Transverse colon (tissue), 3 donors: ENCODE measurements around the gene ZSCAN22.

Experiments used
- POLR2A ChIP-seq: fragments of 450-650 bp; IDR thresholded peaks from one replicate; pipeline ENCODE4 v1.6.1; 2016; ENCODE audit warnings: antibody characterized with exemption, mild to moderate bottlenecking, moderate library complexity
- TF ChIP-seq, protein P1 (sequence below), 5 experiments: fragments of 200-600 bp in 3 of 5; fragments of 450-650 bp in 2 of 5; sonication (generic) in 3 of 5; IDR thresholded peaks; 1 replicate in 2 of 5; 2 replicates in 3 of 5; pipeline ENCODE4 v1.5.1; 2016 to 2017; ENCODE audit warnings: antibody characterized with exemption in 5 of 5, inconsistent platforms in 3 of 5, mild to moderate bottlenecking in 2 of 5, moderate library complexity in 1 of 5

DNA sequence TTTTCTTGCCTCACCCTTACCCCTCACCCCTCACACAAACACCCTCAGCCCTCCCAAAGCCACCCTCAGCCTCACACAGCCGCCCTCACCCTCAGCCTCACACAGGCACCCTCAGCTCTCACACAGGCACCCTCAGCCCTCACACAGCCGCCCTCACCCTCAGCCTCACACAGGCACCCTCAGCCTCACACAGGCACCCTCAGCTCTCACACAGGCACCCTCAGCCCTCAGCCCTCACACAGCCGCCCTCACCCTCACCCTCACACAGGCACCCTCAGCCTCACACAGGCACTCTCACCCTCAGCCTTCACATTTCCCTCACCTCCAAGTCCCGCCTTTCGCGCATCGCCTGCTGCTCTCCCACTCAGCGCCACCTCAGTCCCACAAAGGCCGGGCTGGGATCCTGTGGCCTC lies 287 bp upstream of the ZSCAN22 start:
- TF ChIP-seq, protein P1, sequence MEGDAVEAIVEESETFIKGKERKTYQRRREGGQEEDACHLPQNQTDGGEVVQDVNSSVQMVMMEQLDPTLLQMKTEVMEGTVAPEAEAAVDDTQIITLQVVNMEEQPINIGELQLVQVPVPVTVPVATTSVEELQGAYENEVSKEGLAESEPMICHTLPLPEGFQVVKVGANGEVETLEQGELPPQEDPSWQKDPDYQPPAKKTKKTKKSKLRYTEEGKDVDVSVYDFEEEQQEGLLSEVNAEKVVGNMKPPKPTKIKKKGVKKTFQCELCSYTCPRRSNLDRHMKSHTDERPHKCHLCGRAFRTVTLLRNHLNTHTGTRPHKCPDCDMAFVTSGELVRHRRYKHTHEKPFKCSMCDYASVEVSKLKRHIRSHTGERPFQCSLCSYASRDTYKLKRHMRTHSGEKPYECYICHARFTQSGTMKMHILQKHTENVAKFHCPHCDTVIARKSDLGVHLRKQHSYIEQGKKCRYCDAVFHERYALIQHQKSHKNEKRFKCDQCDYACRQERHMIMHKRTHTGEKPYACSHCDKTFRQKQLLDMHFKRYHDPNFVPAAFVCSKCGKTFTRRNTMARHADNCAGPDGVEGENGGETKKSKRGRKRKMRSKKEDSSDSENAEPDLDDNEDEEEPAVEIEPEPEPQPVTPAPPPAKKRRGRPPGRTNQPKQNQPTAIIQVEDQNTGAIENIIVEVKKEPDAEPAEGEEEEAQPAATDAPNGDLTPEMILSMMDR (IDR thresholded peaks at IDR 0.05) = no peak
- no peak for TF ChIP-seq POLR2A
